Measurements from ENCODE around the gene EML5. TPM values are rescaled to one million over a fixed set of nuclear protein-coding genes. Genes with fewer than 3 reads are reported as not detected.

Gene EML5
- total RNA-seq, 2 donors from 2014 or later = 4.9 to 15.3 TPM

DNA sequence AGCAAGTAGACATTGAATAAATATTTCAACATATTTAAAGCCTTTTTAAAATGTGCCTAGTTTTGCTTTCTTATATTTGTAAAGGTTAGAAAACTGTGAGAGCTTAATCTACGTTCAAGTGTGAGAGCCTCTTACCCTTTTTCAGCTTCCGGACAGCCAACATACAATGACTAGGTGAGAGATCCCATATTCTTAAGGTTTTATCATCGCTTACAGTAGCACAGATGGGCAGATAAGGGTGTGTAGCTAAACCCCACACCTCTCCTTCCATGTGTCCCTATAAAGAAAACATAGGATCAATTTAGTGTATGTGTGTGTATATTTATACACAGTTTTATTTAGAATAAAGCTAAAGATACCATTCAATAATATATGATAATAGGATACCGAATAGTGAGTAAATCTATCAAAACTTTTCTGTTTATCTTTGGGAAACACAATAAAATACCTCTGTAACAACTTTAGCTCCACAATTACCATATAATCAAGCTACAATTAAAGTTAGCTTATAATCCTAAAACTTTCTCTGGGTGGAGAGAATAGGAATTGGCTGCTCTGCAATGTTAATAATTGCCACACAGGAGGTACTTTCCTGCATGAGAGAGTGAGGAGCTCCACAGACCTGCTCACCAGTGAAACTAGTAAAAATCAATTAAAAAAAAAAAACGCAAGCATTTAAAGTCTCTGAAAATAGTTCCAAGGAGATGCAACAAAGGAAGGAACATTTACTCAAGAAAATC lies 110.8 kb downstream of the EML5 start:
- Mint-ChIP-seq H3K9me3 (no peaks in the 10 kb centered on the region), H3K36me3 (ENCODE audit: insufficient read depth in 2 of 2) (peaks cover 0 to 1% of the 10 kb centered on the region in 2 donors), H3K27me3 (ENCODE audit: low read depth) (no peaks in the 10 kb centered on the region), H3K27ac (no peak overlapping the region), H3K4me1 (ENCODE audit: low read depth) (no peaks in the 10 kb centered on the region), H3K4me3 (no peak overlapping the region)
- ATAC-seq (replicated peaks in 1 of 2) (no peak), DNase-seq (no peak)

DNA sequence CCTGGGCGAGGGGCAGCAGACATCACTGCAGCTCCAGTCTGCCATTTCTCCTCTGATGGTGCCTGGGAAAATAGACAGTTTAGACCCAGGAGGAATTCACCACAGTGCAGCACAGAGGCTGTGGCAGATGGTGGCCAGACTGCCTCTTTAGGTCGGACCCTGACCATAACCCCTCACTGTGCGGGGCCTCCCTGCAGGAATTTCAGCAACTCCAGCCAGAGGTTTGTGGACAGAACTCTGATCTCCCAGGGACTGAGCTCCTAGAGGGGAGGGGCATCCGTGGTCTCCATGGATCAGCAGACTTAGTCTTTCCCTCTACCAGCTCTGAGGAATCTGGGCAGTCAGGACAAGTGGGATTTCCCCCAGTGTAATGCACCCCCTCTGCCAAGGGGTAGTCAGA lies 123.4 kb downstream of the EML5 start:
- DNase-seq = no peak
- no peak overlapping the region for H3K4me3 Mint-ChIP-seq
- peaks cover 6 to 8% of the 10 kb centered on the region in 2 donors for H3K9me3 Mint-ChIP-seq
- H3K4me1 Mint-ChIP-seq (ENCODE audit: low read depth) = no peaks in the 10 kb centered on the region
- no peaks in the 10 kb centered on the region for H3K27me3 Mint-ChIP-seq (ENCODE audit: low read depth)
- H3K27ac Mint-ChIP-seq = no peak overlapping the region
- peaks cover 9 to 12% of the 10 kb centered on the region in 2 donors for H3K36me3 Mint-ChIP-seq (ENCODE audit: insufficient read depth in 2 of 2)
- no peak for ATAC-seq (replicated peaks in 1 of 2)

DNA sequence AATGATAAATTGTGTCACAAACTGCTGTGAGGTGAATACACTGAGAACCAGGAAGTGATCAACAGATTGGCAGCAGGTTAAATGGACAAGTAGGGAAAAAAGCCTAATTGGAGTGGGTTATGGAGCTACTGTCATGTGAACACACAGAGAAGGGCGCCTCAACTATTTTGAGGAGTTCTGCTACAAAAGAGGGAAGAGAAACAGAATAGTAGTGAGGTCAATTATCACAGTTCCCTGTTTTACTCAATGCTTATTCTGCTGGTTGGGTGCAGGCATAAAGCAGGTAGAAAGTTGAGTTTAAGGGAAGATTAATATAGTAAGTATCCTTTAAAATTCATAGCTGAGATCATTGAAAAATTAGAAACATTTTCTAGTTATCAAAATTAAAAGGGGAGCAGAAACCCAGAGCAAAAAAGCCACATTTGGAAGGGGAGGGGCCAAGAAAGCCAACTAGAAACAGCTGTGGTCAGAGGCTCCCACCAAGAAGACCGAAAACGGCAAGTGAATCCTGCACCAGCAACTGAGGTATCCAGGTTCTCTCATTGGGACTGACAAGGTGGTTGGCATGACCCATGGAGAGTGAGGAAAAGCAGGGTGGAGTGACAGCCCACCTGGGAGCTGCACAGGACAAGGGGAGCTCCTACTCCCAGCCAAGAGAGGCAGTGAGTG lies 124.2 kb downstream of the EML5 start:
- ATAC-seq (replicated peaks in 1 of 2) (no peak), DNase-seq (no peak)
- Mint-ChIP-seq H3K27ac (peak overlapping the region; percentile 9), H3K4me1 (ENCODE audit: low read depth) (no peaks in the 10 kb centered on the region), H3K36me3 (ENCODE audit: insufficient read depth in 2 of 2) (peaks cover 7 to 12% of the 10 kb centered on the region in 2 donors), H3K27me3 (ENCODE audit: low read depth) (no peaks in the 10 kb centered on the region), H3K4me3 (no peak overlapping the region), H3K9me3 (peaks cover 6 to 8% of the 10 kb centered on the region in 2 donors)

DNA sequence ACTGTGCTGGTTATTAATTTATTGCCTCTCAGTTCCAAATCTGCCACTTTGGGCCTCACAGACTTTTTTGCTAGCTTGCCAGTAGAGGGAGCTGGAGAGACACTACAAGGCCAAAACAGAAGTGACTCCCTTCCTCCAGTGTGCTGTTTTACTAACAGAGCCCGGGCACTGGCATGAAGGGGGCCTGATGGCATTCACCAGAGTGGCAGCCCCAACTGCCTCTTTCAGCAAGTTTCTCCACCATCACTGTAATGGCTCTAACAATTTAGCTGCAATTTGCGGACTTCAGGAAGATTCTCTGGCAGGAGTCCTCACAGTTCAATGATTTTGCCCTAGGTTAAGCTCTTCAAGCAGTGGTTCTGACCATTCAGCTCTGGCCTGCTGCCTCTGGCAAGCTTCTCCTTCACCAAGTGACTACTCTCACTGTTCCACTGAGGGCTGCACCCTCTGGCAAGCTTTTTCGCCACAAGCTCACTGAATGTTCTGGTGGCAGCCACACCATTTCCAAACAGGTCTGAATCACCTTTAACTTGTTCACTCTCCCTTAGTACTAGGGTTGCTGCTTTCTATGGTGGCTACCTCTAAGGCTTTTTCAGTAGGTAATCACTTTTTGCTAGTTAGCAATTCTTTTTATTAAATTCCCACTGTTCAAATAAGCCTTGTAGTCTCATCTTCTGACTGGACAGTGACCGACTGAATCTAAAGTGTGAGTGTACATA lies 125.0 kb downstream of the EML5 start:
- Mint-ChIP-seq H3K4me1 (ENCODE audit: low read depth) (no peaks in the 10 kb centered on the region), H3K9me3 (peaks cover 5 to 8% of the 10 kb centered on the region in 2 donors), H3K27me3 (ENCODE audit: low read depth) (no peaks in the 10 kb centered on the region), H3K4me3 (no peak overlapping the region), H3K27ac (no peak overlapping the region), H3K36me3 (ENCODE audit: insufficient read depth in 2 of 2) (peaks cover 6 to 12% of the 10 kb centered on the region in 2 donors)
- peak; percentile 61 to 77 for ATAC-seq (replicated peaks in 1 of 2)
- peak; percentile 34 to 58 for DNase-seq

- DNase-seq (no peak), ATAC-seq (replicated peaks in 1 of 2) (no peak)
- H3K4me1 Mint-ChIP-seq (ENCODE audit: low read depth) = no peaks in the 10 kb centered on the region
- H3K36me3 Mint-ChIP-seq (ENCODE audit: insufficient read depth in 2 of 2) = peaks cover 7 to 12% of the 10 kb centered on the region in 2 donors
- no peaks in the 10 kb centered on the region for H3K27me3 Mint-ChIP-seq (ENCODE audit: low read depth)
- H3K9me3 Mint-ChIP-seq = peaks cover 0 to 4% of the 10 kb centered on the region in 2 donors
- no peak overlapping the region for H3K27ac Mint-ChIP-seq
- H3K4me3 Mint-ChIP-seq = no peak overlapping the region
Measured at GRCh38 chr14:88660056-88660455, 132.7 kb downstream of the EML5 start.

GRCh38 chr14:88639221-88639620 lies 153.5 kb downstream of the EML5 start:
- H3K9me3 Mint-ChIP-seq = peaks cover 8 to 14% of the 10 kb centered on the region in 2 donors

DNA sequence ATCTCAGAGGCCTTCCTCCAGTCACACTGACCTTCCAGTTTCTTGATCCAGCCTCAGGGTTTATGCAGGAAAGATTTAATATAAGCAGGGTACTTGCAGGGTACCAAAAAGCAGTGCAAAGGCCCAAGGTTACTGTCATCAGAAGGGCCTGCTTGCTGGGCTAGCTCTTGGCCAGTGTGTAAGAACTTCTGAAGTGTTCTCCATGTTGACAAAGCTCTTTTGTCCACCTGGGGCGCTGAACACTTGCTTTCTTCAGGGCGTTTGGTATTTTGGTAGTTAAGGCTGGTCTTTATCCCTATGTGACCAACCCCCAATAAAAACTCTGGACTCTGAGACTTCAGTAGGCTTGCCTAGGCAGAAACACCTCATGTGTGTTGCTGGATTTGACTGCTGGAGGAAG lies 160.2 kb downstream of the EML5 start:
- Mint-ChIP-seq H3K9me3 (no peaks in the 10 kb centered on the region), H3K4me1 (ENCODE audit: low read depth) (no peaks in the 10 kb centered on the region), H3K4me3 (no peak overlapping the region), H3K27ac (no peak overlapping the region), H3K36me3 (ENCODE audit: insufficient read depth in 2 of 2) (no peaks in the 10 kb centered on the region), H3K27me3 (ENCODE audit: low read depth) (no peaks in the 10 kb centered on the region)
- DNase-seq (no peak), ATAC-seq (replicated peaks in 1 of 2) (no peak)

More at GRCh38 chr14:88639221-88639620, 153.5 kb downstream of the EML5 start:
- no peak overlapping the region for H3K4me3 Mint-ChIP-seq
- H3K4me1 Mint-ChIP-seq (ENCODE audit: low read depth) = no peaks in the 10 kb centered on the region
- DNase-seq (no peak), ATAC-seq (replicated peaks in 1 of 2) (no peak)
- no peaks in the 10 kb centered on the region for H3K27me3 Mint-ChIP-seq (ENCODE audit: low read depth)
- H3K36me3 Mint-ChIP-seq (ENCODE audit: insufficient read depth in 2 of 2) = peaks cover 15% of the 10 kb centered on the region in 2 donors
- H3K27ac Mint-ChIP-seq = no peak overlapping the region

DNA sequence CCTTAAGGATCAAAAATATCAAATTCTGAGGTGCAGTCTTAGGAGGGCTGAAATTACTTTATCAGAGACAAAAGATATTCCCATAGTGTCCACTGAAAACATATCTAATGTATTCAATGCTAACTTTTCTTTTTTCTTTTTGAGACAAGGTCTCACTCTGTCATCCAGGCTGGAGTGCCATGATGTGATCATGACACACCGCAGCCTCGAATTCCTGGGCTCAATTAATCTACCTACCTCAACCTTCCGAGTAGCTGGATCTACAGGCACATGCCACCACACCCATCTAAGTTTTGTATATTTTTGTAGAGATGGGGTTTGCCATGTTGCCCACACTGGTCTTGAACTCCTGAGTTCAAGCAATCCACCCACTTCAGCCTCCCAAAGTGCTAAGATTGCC lies 161.7 kb downstream of the EML5 start:
- Mint-ChIP-seq H3K36me3 (ENCODE audit: insufficient read depth in 2 of 2) (no peaks in the 10 kb centered on the region), H3K4me3 (no peak overlapping the region), H3K27ac (no peak overlapping the region), H3K27me3 (ENCODE audit: low read depth) (no peaks in the 10 kb centered on the region), H3K4me1 (ENCODE audit: low read depth) (no peaks in the 10 kb centered on the region), H3K9me3 (no peaks in the 10 kb centered on the region)
- DNase-seq = no peak
- no peak for ATAC-seq (replicated peaks in 1 of 2)

DNA sequence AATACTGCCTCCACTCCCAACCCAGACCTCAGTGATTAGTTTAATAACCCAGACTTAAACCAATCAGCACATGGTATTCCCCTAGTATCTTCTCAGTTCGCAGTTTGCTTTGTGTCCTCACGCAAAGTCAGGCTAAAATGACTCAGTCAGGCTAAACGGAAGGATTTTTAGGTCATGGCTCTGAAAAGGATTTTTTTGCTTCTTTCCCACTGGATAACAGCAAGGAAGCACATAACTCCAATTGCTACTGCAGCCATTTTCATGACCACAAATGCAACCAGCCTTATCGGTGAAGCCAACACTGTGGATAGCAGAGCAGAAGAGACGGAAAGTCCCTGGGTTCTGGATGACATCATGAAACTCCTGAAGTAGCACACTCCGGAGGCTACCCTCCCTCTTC lies 162.2 kb downstream of the EML5 start:
- no peaks in the 10 kb centered on the region for H3K36me3 Mint-ChIP-seq (ENCODE audit: insufficient read depth in 2 of 2)
- H3K27ac Mint-ChIP-seq = no peak overlapping the region
- no peaks in the 10 kb centered on the region for H3K9me3 Mint-ChIP-seq
- no peak overlapping the region for H3K4me3 Mint-ChIP-seq
- no peaks in the 10 kb centered on the region for H3K27me3 Mint-ChIP-seq (ENCODE audit: low read depth)
- no peaks in the 10 kb centered on the region for H3K4me1 Mint-ChIP-seq (ENCODE audit: low read depth)
- no peak for DNase-seq
- no peak for ATAC-seq (replicated peaks in 1 of 2)

- Mint-ChIP-seq H3K27ac (no peak overlapping the region), H3K9me3 (no peaks in the 10 kb centered on the region), H3K27me3 (ENCODE audit: low read depth) (no peaks in the 10 kb centered on the region), H3K36me3 (ENCODE audit: insufficient read depth in 2 of 2) (no peaks in the 10 kb centered on the region), H3K4me1 (ENCODE audit: low read depth) (no peaks in the 10 kb centered on the region), H3K4me3 (no peak overlapping the region)
- no peak for ATAC-seq (replicated peaks in 1 of 2)
- no peak for DNase-seq
Measured at GRCh38 chr14:88628462-88628861, 164.3 kb downstream of the EML5 start.

- DNase-seq = no peak
- Mint-ChIP-seq H3K36me3 (ENCODE audit: insufficient read depth in 2 of 2) (no peaks in the 10 kb centered on the region), H3K4me1 (ENCODE audit: low read depth) (no peaks in the 10 kb centered on the region), H3K9me3 (no peaks in the 10 kb centered on the region), H3K4me3 (no peak overlapping the region), H3K27ac (no peak overlapping the region), H3K27me3 (ENCODE audit: low read depth) (no peaks in the 10 kb centered on the region)
- no peak for ATAC-seq (replicated peaks in 1 of 2)
Measured at GRCh38 chr14:88628033-88628432, 164.7 kb downstream of the EML5 start.

DNA sequence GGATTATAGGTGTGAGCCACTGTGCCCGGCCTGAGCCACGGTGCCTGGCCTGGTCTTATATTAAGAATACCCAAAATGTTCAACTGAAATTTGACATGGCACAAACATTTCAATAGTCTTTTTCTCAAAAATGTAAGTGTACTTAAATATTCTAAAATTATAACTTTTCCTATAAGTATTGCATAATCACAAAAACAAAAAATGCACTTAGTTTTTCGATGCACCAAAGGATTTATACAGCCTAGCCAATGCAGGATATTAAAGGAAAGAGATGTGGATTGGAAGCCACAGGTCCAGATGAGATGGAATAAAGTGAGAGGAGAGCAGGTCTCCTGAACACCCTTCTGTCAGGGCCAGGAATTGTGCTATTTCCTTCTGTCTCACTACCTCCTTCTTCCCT lies 167.1 kb downstream of the EML5 start:
- no peaks in the 10 kb centered on the region for H3K27me3 Mint-ChIP-seq (ENCODE audit: low read depth)
- H3K4me1 Mint-ChIP-seq (ENCODE audit: low read depth) = no peaks in the 10 kb centered on the region
- ATAC-seq (replicated peaks in 1 of 2) (no peak), DNase-seq (no peak)
- H3K4me3 Mint-ChIP-seq = no peak overlapping the region
- H3K9me3 Mint-ChIP-seq = no peaks in the 10 kb centered on the region
- no peak overlapping the region for H3K27ac Mint-ChIP-seq
- H3K36me3 Mint-ChIP-seq (ENCODE audit: insufficient read depth in 2 of 2) = no peaks in the 10 kb centered on the region

DNA sequence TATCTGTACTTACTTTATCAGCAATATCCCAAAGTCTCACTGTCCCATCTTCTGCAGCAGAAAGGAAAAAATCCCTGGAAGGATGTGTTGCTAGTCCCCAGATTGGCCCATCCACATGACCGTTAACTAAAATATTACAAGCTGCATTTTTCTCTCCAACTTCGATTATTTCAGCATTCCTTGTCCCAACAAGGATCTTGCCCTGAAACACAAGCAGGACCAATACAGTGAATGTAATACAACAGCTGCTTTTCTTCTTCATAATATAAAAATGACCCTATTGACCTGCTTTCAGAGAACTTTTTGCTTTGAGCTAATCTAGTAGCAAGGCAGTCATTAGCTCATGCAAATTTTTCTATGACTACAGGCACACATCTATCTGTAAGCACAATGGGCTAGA lies 171.7 kb downstream of the EML5 start:
- Mint-ChIP-seq H3K4me3 (no peak overlapping the region), H3K27ac (no peak overlapping the region), H3K27me3 (ENCODE audit: low read depth) (no peaks in the 10 kb centered on the region), H3K4me1 (ENCODE audit: low read depth) (no peaks in the 10 kb centered on the region), H3K36me3 (ENCODE audit: insufficient read depth in 2 of 2) (peaks cover 0 to 6% of the 10 kb centered on the region in 2 donors), H3K9me3 (no peaks in the 10 kb centered on the region)
- no peak for ATAC-seq (replicated peaks in 1 of 2)
- DNase-seq = no peak

Measured in activated T-cell treated with anti-CD3 and anti-CD28 coated beads, Interleukin-2, amount 50 U/mL, for 72 hours (primary cell).